GM15510 (cell line): Measurements from ENCODE around the gene GPR156.

Experiments
- POLR2A ChIP-seq: IDR thresholded peaks from 3 replicates; pipeline ENCODE4 v1.6.1; 2011; ENCODE audit warnings: borderline replicate concordance; ENCODE audit not compliant: insufficient read length; ENCODE audit errors: extremely low read depth

GPR156 gene

GRCh38 chr3:120160050-120160449, 125.0 kb downstream of the GPR156 start:
- no peak for TF ChIP-seq POLR2A

- TF ChIP-seq POLR2A, result no peak
Measured at GRCh38 chr3:120157681-120158080, 127.3 kb downstream of the GPR156 start.

GRCh38 chr3:120157113-120157512, 127.9 kb downstream of the GPR156 start:
- TF ChIP-seq POLR2A, result no peak

- TF ChIP-seq POLR2A, result no peak
Measured at GRCh38 chr3:120156699-120157098, 128.3 kb downstream of the GPR156 start.

- TF ChIP-seq POLR2A, result no peak
Measured at GRCh38 chr3:120155108-120155507, 129.9 kb downstream of the GPR156 start.

GRCh38 chr3:120153294-120153693, 131.7 kb downstream of the GPR156 start:
- TF ChIP-seq POLR2A, result no peak

GRCh38 chr3:120151791-120152190, 133.2 kb downstream of the GPR156 start:
- no peak for TF ChIP-seq POLR2A

DNA sequence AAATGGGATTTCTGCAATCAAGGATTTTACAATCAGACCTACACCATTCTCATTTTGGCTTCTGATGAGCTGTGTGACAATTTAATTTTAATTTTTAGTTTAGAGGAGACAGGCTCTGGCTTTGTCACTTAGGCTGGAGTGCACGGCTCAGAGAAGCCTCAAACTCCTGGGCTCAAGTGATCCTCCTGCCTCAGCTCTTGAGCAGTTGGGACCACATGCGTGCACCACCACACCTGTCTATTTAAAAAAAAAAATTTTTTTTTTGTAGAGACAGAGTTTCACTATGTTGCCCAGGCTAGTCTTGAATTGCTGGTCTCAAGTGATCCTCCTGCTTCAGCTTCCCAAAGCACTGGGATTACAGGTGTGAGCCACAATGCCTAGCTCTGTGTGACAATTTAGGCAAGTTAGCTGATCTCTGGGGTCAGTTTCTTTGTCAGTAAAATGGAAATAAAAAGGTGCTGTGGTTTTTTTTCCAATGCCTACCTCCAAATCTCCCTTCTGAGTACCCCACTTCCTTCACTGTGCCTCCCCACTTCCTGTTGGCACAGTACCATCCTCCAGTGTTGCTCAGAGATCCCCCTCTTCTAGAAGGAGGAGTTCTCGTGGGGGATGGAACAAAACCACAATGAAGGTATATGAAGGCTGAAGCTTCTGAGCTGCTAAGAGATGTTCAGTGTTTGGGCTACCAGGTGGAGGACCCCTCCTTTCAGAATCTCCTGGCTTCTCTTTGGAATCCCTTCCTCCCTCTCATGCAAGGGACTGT, 136.7 kb downstream of the GPR156 start:
- TF ChIP-seq POLR2A, result no peak

- no peak for TF ChIP-seq POLR2A
Measured at GRCh38 chr3:120147072-120147871, 137.8 kb downstream of the GPR156 start.

DNA sequence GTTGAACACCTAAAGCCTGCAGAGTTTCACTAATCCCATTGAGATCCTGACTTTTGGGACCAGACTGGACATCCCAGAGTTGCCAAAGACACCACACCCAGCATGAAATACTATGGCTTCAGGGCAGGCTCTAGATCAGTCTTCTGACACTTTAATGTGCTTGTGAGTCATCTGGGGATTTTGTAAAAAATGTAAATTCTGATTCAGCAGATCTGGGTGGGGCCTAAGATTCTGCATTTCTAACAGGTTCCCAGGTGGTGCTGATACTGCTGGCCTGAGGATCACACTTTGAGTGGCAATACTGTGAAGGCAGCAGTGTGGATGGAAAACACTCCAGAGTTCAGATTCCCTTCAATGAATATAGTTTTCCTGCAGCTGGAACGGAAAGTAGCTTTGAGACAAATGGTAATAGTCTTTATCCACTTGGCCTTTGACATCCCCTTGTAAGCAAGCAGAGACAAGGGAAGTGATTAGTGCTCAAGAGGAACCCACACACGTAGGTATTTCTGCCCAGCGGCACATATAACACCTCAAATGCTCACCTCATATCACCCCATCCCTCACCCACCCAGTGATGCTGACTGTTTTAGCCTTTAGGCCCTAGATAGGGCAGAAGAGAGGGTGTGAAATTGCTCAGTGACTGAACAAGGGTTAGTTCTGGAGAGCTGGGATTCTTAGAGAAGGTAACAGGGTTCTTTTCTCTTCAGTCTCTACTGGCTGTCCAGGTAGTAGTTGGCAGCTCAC, 139.3 kb downstream of the GPR156 start:
- no peak for TF ChIP-seq POLR2A

GRCh38 chr3:120144267-120144666, 140.8 kb downstream of the GPR156 start:
- TF ChIP-seq POLR2A, result no peak

- TF ChIP-seq POLR2A, result no peak
Measured at GRCh38 chr3:120143676-120144075, 141.3 kb downstream of the GPR156 start.

DNA sequence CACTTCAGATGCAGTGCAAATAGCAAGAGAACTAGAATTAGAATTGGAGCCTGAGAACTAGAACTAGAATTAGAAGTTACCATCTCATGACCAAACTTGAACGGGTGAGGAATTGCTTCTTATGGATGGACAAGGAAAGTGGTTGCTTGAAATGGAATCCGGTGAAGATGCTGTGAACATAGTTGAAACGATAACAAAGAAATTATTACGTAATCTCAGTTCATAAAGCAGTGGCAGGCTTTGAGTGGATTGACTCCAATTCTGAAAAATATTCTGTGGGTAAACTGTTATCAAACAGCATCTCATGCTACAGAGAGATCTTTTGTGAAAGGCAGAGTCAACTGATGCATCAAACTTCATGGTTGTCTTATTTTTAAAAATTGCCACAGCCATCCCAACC, 142.8 kb downstream of the GPR156 start:
- TF ChIP-seq POLR2A, result no peak

GRCh38 chr3:120140098-120140742, 144.8 kb downstream of the GPR156 start:
- TF ChIP-seq POLR2A, result no peak

DNA sequence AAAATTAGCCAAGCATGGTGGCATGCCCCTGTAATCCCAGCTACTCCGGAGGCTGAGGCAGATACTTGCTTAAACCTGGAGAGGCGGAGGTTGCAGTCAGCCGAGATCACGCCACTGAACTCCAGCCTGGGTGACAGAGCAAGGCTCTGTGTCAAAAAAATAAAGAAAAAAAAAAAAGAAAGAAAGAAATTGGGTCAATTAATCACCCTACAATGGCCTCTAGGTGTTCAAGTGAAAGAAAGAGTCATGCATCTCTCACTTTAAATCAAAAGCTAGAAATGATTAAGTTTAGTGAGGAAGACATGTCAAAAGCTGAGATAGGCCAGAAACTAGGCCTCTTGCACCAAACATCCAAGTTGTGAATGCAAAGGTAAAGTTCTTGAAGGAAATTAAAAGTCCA, 145.9 kb downstream of the GPR156 start:
- TF ChIP-seq POLR2A, result no peak
